Neutrophil (primary cell): ENCODE measurements around the gene ZNF593OS.

ENCODE experiments used
- H3K27ac ChIP-seq: fragments of 200-600 bp; sonication (generic); 2 replicates; pipeline ENCODE4 v1.5.1; 2016; ENCODE audit warnings: mild to moderate bottlenecking, moderate library complexity
- H3K27me3 ChIP-seq: fragments of 200-600 bp; sonication (generic); 2 replicates; pipeline ENCODE4 v1.6.0; 2016; ENCODE audit warnings: mild to moderate bottlenecking
- H3K36me3 ChIP-seq: fragments of 200-600 bp; sonication (generic); 2 replicates; pipeline ENCODE4 v1.5.1; 2017
- H3K4me1 ChIP-seq, 2 experiments: fragments of 200-600 bp in 1 of 2; sonication (generic) in 1 of 2; 1 replicate in 1 of 2; 2 replicates in 1 of 2; pipeline versions ENCODE4 v1.5.1 to v1.6.1; 2013 to 2016; ENCODE audit warnings: low read depth in 1 of 2, low read length in 1 of 2, mild to moderate bottlenecking in 1 of 2, moderate library complexity in 1 of 2; ENCODE audit not compliant: control insufficient read depth in 1 of 2, insufficient read depth in 1 of 2
- H3K4me3 ChIP-seq, 2 experiments: fragments of 200-600 bp in 1 of 2; sonication (generic) in 1 of 2; 1 replicate in 1 of 2; 2 replicates in 1 of 2; pipeline ENCODE4 v1.5.1; 2013 to 2016; ENCODE audit warnings: low read depth in 1 of 2, low read length in 1 of 2, mild to moderate bottlenecking in 1 of 2, moderate library complexity in 1 of 2
- H3K9me3 ChIP-seq: fragments of 200-600 bp; sonication (generic); 2 replicates; pipeline ENCODE4 v1.5.1; 2016
- TF ChIP-seq, protein P1 (sequence below): fragments of 200-600 bp; sonication (generic); IDR thresholded peaks from 2 replicates; pipeline ENCODE4 v1.5.1; 2016; ENCODE audit warnings: antibody characterized with exemption

ZNF593OS gene

DNA sequence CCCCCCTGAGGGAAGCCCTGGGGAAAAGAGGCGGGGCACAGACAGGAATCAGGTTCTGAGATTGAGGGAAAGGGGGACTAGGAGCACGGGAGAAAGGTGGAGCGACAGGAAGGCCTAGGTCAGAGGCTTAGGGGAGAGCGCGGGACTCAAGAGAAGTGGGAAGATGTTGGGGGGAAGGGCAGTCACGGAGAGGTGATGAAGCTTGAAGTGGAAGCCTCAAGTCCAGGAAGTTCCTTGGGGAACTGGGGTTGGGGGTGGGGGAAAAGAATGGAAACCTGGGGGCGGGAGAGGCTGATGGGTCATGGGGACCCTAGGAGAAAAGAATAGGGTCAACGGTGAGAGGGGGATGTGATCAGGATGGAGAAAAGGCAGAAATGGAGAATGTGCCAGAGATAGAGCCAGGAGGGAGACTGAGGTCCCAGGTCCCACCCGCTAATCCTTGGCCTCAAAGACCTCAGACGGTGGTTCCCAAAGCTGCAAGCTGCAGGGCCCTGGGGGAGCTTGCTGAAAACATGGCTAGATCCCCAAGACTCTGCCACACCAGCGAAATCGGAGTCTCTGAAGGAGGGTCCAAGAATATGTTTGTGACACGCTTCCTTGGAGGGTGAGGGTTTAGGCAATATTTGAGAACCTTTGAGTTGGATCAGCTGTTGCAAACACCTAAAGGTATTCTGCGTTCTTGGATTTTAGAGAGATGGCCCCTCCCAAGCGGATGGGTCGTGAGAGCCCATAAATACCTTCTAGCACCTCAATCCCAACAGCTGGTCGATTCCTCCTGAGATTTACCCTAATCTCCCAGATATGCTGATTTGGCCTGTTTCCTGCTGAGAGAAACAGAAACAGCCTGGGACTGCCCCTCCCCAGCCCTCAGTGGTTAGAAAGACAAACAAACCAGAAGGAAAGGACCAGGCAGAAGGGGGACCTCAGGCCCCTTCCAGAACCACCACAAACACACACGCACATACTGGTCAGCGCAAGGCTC lies 6.5 kb downstream of the ZNF593OS start:
- Histone ChIP-seq H3K36me3 (no peaks in the 10 kb centered on the region), H3K27ac (no peak overlapping the region), H3K27me3 (peaks cover 67% of the 10 kb centered on the region), H3K9me3 (no peaks in the 10 kb centered on the region), H3K4me1 (peaks cover 17 to 32% of the 10 kb centered on the region in 2 experiments), H3K4me3 (no peak overlapping the region)
- TF ChIP-seq, protein P1, sequence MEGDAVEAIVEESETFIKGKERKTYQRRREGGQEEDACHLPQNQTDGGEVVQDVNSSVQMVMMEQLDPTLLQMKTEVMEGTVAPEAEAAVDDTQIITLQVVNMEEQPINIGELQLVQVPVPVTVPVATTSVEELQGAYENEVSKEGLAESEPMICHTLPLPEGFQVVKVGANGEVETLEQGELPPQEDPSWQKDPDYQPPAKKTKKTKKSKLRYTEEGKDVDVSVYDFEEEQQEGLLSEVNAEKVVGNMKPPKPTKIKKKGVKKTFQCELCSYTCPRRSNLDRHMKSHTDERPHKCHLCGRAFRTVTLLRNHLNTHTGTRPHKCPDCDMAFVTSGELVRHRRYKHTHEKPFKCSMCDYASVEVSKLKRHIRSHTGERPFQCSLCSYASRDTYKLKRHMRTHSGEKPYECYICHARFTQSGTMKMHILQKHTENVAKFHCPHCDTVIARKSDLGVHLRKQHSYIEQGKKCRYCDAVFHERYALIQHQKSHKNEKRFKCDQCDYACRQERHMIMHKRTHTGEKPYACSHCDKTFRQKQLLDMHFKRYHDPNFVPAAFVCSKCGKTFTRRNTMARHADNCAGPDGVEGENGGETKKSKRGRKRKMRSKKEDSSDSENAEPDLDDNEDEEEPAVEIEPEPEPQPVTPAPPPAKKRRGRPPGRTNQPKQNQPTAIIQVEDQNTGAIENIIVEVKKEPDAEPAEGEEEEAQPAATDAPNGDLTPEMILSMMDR, result no peak

DNA sequence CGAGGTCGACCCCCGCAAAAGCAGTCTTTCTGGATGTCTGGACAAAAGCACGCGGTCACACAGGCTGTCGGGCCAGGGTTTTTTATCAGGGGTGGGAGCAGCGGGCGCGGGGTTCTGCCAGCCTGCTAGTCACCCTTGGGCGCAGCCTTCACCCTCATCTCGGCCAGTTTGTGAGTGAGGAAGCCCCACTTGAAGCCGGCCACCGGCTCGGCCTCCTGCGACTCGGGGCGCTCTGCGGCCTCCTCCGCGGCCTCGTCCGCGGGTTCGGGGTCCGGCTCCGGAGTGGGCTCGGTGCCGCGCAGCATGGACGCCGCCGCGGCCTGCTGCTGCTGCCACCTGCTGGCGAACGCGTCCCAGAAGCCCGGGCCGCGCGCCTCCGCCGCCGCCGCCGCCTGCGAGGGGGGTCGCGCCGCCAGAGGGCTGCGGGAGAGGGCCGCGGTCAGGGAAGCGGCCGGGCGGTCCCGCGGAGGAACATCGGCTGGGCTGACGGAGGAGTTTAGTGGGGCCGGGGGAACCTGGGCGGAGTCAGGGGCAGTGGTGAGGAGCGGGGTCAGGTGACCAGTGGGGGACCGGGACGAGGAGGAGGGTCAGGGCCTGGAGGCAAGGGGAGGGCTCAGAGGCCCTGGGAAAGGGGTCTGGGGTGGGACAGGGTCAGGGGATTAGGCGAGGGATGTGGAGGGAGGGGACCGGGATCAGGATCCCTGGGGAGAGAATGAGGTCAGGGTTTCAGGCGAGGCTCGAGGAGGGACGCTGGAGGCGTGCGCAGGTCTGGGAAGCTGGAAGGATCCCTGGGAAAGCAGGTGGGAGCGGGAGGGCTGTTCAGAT lies 7.4 kb downstream of the ZNF593OS start:
- no peaks in the 10 kb centered on the region for H3K36me3 ChIP-seq
- TF ChIP-seq, protein P1, result peak; percentile 69
- no peak overlapping the region for H3K27ac ChIP-seq

DNA sequence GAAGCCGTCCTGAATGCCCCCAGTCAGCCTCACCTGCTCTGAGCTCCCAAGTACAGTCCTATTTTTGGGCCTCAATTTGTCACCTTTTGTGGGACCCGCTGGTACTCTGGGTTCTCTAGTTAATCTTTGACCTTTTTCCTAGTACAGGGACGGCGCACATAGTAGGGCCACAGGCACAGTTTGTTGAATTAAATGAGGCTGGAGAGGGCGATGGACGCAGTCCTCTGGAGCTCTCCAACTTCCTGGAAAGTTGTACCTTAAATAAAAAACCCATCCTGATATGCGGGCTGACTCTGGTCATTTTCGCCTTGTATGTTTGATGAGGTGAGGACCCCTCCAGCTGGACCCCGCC lies 8.0 kb downstream of the ZNF593OS start:
- TF ChIP-seq, protein P1, result no peak
- Histone ChIP-seq H3K36me3 (no peaks in the 10 kb centered on the region), H3K4me3 (peak overlapping the region in 1 of 2 experiments; percentile 54), H3K4me1 (peaks cover 11 to 25% of the 10 kb centered on the region in 2 experiments), H3K27ac (no peak overlapping the region), H3K9me3 (no peaks in the 10 kb centered on the region), H3K27me3 (peaks cover 82% of the 10 kb centered on the region)

More for the DNA sequence above, 7.4 kb downstream of the ZNF593OS start:
- Histone ChIP-seq H3K27me3 (peaks cover 76% of the 10 kb centered on the region), H3K4me1 (peaks cover 11 to 25% of the 10 kb centered on the region in 2 experiments), H3K4me3 (peak overlapping the region; percentile 33 to 54), H3K9me3 (no peaks in the 10 kb centered on the region)

DNA sequence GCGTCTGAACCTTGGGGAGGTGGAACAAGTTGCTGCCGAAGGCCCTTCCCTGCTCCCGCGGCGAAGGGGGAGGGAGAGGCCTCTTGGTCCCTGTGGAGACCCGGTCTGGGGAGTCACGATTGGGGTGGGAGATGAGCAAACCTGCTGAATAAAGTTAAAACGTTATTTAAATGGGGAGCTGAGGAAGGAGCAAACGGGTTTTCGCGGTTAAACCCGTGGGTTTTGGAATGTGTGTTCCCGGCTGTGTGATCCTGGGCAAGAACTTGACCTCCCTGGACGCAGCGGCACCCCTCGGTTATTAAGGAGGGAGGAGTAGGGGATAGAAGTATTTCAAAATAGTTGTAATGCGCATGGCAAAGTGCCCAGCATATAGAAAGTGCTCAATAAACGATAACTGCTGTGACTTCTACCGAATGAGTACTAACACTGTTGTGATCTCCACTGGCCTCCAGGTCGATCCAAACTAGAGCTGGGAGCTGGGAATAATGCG lies 9.4 kb downstream of the ZNF593OS start:
- H3K4me3 ChIP-seq, result peak overlapping the region; percentile 33 to 56
- H3K36me3 ChIP-seq, result no peaks in the 10 kb centered on the region
- H3K27me3 ChIP-seq, result peaks cover 96% of the 10 kb centered on the region
- H3K9me3 ChIP-seq, result no peaks in the 10 kb centered on the region
- no peak overlapping the region for H3K27ac ChIP-seq
- peaks cover 11 to 25% of the 10 kb centered on the region in 2 experiments for H3K4me1 ChIP-seq
- TF ChIP-seq, protein P1, result no peak

DNA sequence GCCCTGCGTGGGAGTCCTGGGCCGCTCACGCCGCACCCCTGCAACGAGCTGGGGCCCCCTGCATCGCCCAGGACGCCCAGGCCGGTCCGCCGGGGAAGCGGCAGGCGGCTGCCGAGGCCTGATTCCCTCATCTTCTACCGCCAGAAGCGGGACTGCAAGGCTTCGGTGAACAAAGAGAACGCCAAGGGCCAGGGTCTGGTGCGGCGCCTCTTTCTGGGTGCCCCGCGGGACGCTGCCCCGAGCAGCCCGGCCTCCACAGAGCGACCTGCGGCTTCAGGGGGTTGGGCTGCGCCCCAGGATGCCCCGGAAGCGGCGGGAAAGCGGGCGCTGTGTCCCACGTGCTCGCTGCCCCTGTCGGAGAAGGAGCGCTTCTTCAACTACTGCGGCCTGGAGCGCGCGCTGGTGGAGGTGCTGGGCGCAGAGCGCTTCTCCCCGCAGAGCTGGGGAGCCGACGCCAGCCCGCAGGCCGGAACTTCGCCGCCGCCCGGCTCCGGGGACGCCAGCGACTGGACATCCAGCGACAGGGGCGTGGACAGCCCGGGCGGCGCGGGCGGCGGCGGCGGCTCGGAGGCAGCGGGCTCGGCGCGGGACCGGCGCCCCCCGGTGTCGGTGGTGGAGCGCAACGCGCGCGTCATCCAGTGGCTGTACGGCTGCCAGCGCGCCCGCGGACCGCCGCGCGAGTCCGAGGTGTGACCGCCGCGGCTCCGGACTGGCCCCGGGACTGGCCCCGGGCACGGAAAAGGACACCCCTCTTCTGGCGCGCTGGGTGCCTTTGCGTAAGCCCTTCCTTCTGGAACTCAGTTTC lies 10.0 kb downstream of the ZNF593OS start:
- Histone ChIP-seq H3K4me1 (peaks cover 11 to 25% of the 10 kb centered on the region in 2 experiments), H3K27me3 (peaks cover 99% of the 10 kb centered on the region), H3K36me3 (no peaks in the 10 kb centered on the region), H3K4me3 (peak overlapping the region; percentile 33 to 56), H3K9me3 (no peaks in the 10 kb centered on the region), H3K27ac (no peak overlapping the region)
- TF ChIP-seq, protein P1, result no peak
